HEK293 (cell line): Measurements from ENCODE around the gene COL7A1.

ENCODE experiments used
- SCRT2 ChIP-seq: fragments of 450-650 bp; formaldehyde crosslinking; IDR thresholded peaks from 2 replicates; pipeline ENCODE4 v1.5.1; 2016; ENCODE audit warnings: missing biosample characterization, missing genetic modification characterization
- ZNF23 ChIP-seq: fragments of 450-650 bp; formaldehyde crosslinking; IDR thresholded peaks from 2 replicates; pipeline ENCODE4 v1.5.1; 2016; ENCODE audit warnings: missing biosample characterization, missing genetic modification characterization, borderline replicate concordance
- ZNF274 ChIP-seq, 2 experiments: fragments of 200-500 bp in 1 of 2; fragments of 450-650 bp in 1 of 2; sonication (Bioruptor generic) in 1 of 2; formaldehyde crosslinking in 1 of 2; IDR thresholded peaks; 2 replicates each; pipeline versions ENCODE4 v1.5.1 to v1.6.1; 2014 to 2016; ENCODE audit warnings: borderline replicate concordance in 1 of 2, inconsistent platforms in 1 of 2, low read length in 1 of 2, missing biosample characterization in 1 of 2, missing genetic modification characterization in 1 of 2
- ZNF560 ChIP-seq: fragments of 450-650 bp; formaldehyde crosslinking; IDR thresholded peaks from 2 replicates; pipeline ENCODE4 v1.5.1; 2017; ENCODE audit warnings: missing biosample characterization, missing genetic modification characterization, borderline replicate concordance
- ZNF792 ChIP-seq: fragments of 450-650 bp; formaldehyde crosslinking; IDR thresholded peaks from 2 replicates; pipeline ENCODE4 v1.5.1; 2016; ENCODE audit warnings: missing biosample characterization, missing genetic modification characterization
- TF ChIP-seq, protein P1 (sequence below): fragments of 450-650 bp; formaldehyde crosslinking; IDR thresholded peaks from 2 replicates; pipeline ENCODE4 v1.5.1; 2016; ENCODE audit warnings: missing biosample characterization, missing genetic modification characterization
- TF ChIP-seq, protein P2 (sequence below): fragments of 450-650 bp; formaldehyde crosslinking; IDR thresholded peaks from 2 replicates; pipeline ENCODE4 v1.5.1; 2016; ENCODE audit warnings: missing biosample characterization, missing genetic modification characterization
- TF ChIP-seq, protein P3 (sequence below): fragments of 450-650 bp; formaldehyde crosslinking; conservative IDR thresholded peaks from 2 replicates; pipeline ENCODE4 v1.5.1; 2016; ENCODE audit warnings: low read depth, missing biosample characterization, missing genetic modification characterization
- TF ChIP-seq, protein P4 (sequence below): fragments of 450-650 bp; formaldehyde crosslinking; IDR thresholded peaks from 2 replicates; pipeline ENCODE4 v1.5.1; 2016; ENCODE audit warnings: missing biosample characterization, missing genetic modification characterization

DNA sequence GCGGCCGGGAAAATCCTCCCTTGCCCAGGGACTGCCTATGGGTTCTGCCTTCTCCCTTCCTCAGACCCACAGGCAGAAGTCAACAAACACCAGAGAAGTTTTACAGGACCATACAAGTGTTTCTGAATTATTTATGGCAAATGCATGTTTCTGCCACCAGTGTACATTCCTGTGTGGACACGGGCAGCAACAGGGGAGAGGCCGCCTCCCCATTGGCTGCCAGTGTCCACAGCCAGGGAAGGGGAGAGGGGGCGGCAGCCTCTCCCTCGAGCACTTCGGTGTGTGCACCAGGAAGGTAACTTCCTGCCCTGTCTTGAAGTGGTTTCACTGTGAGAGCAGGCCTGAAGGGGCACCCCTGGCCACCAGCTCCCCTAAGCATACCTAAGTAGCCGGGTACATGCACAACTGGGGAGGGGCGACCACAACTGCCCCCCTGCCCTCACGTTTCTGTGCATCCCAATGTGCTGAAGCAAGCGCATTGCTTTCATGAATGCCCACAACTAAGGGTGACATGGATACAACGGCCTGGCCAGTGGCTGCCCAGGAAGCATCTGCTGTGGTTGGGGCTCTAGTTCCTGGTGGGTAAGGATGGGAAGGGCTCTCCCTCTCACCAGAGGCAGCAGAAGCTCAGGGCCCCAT is 76.4 kb downstream of the COL7A1 start:
- TF ChIP-seq, protein P1, sequence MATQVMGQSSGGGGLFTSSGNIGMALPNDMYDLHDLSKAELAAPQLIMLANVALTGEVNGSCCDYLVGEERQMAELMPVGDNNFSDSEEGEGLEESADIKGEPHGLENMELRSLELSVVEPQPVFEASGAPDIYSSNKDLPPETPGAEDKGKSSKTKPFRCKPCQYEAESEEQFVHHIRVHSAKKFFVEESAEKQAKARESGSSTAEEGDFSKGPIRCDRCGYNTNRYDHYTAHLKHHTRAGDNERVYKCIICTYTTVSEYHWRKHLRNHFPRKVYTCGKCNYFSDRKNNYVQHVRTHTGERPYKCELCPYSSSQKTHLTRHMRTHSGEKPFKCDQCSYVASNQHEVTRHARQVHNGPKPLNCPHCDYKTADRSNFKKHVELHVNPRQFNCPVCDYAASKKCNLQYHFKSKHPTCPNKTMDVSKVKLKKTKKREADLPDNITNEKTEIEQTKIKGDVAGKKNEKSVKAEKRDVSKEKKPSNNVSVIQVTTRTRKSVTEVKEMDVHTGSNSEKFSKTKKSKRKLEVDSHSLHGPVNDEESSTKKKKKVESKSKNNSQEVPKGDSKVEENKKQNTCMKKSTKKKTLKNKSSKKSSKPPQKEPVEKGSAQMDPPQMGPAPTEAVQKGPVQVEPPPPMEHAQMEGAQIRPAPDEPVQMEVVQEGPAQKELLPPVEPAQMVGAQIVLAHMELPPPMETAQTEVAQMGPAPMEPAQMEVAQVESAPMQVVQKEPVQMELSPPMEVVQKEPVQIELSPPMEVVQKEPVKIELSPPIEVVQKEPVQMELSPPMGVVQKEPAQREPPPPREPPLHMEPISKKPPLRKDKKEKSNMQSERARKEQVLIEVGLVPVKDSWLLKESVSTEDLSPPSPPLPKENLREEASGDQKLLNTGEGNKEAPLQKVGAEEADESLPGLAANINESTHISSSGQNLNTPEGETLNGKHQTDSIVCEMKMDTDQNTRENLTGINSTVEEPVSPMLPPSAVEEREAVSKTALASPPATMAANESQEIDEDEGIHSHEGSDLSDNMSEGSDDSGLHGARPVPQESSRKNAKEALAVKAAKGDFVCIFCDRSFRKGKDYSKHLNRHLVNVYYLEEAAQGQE (tag by site-specific recombination) = no peak
- TF ChIP-seq, protein P2, sequence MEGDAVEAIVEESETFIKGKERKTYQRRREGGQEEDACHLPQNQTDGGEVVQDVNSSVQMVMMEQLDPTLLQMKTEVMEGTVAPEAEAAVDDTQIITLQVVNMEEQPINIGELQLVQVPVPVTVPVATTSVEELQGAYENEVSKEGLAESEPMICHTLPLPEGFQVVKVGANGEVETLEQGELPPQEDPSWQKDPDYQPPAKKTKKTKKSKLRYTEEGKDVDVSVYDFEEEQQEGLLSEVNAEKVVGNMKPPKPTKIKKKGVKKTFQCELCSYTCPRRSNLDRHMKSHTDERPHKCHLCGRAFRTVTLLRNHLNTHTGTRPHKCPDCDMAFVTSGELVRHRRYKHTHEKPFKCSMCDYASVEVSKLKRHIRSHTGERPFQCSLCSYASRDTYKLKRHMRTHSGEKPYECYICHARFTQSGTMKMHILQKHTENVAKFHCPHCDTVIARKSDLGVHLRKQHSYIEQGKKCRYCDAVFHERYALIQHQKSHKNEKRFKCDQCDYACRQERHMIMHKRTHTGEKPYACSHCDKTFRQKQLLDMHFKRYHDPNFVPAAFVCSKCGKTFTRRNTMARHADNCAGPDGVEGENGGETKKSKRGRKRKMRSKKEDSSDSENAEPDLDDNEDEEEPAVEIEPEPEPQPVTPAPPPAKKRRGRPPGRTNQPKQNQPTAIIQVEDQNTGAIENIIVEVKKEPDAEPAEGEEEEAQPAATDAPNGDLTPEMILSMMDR = no peak
- TF ChIP-seq ZNF792 (tag by site-specific recombination) = no peak
- TF ChIP-seq ZNF560 (tag by site-specific recombination) = no peak
- TF ChIP-seq, protein P3, sequence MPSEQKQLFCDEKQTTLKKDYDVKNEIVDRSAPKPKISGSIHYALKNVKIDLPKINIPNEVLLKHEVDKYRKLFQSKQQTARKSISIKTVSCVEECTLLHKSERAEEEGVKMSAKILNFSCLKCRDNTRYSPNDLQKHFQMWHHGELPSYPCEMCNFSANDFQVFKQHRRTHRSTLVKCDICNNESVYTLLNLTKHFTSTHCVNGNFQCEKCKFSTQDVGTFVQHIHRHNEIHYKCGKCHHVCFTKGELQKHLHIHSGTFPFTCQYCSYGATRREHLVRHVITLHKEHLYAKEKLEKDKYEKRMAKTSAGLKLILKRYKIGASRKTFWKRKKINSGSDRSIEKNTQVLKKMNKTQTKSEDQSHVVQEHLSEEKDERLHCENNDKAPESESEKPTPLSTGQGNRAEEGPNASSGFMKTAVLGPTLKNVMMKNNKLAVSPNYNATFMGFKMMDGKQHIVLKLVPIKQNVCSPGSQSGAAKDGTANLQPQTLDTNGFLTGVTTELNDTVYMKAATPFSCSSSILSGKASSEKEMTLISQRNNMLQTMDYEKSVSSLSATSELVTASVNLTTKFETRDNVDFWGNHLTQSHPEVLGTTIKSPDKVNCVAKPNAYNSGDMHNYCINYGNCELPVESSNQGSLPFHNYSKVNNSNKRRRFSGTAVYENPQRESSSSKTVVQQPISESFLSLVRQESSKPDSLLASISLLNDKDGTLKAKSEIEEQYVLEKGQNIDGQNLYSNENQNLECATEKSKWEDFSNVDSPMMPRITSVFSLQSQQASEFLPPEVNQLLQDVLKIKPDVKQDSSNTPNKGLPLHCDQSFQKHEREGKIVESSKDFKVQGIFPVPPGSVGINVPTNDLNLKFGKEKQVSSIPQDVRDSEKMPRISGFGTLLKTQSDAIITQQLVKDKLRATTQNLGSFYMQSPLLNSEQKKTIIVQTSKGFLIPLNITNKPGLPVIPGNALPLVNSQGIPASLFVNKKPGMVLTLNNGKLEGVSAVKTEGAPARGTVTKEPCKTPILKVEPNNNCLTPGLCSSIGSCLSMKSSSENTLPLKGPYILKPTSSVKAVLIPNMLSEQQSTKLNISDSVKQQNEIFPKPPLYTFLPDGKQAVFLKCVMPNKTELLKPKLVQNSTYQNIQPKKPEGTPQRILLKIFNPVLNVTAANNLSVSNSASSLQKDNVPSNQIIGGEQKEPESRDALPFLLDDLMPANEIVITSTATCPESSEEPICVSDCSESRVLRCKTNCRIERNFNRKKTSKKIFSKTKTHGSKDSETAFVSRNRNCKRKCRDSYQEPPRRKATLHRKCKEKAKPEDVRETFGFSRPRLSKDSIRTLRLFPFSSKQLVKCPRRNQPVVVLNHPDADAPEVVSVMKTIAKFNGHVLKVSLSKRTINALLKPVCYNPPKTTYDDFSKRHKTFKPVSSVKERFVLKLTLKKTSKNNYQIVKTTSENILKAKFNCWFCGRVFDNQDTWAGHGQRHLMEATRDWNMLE (tag by site-specific recombination) = no peak
- TF ChIP-seq, protein P4, sequence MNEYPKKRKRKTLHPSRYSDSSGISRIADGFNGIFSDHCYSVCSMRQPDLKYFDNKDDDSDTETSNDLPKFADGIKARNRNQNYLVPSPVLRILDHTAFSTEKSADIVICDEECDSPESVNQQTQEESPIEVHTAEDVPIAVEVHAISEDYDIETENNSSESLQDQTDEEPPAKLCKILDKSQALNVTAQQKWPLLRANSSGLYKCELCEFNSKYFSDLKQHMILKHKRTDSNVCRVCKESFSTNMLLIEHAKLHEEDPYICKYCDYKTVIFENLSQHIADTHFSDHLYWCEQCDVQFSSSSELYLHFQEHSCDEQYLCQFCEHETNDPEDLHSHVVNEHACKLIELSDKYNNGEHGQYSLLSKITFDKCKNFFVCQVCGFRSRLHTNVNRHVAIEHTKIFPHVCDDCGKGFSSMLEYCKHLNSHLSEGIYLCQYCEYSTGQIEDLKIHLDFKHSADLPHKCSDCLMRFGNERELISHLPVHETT = no peak
- no peak for TF ChIP-seq SCRT2 (tag by site-specific recombination)
- no peak for TF ChIP-seq ZNF274 (IDR thresholded peaks at IDR 0.05; ENCODE audit: low read length)
- no peak for TF ChIP-seq ZNF274 (tag by site-specific recombination; IDR thresholded peaks at IDR 0.05; ENCODE audit: borderline replicate concordance)
- TF ChIP-seq ZNF23 = no peak
